Small intestine (tissue), 7 donors: ENCODE data around the gene HOXC9. TPM values are rescaled to one million over a fixed set of nuclear protein-coding genes. Genes with fewer than 3 reads are reported as not detected.

Source experiments
- DNase-seq, 2 donors: peaks; one replicate each; pipeline versions ENCODE4 v3.0.0 to v3.0.0-alpha.2; 2013
- FAIRE-seq: peaks from 2 replicates; lab custom pipeline; 2012; peaks lifted over from hg19 to GRCh38; lab: Jason Lieb, UNC
- H3K27ac ChIP-seq, 3 donors: one replicate each; pipeline ENCODE4 v1.5.1; 2013; ENCODE audit warnings: low read length in 2 of 3, mild to moderate bottlenecking in 2 of 3, control low read depth in 1 of 3, inconsistent platforms in 1 of 3, low read depth in 1 of 3, moderate library complexity in 1 of 3
- H3K27me3 ChIP-seq, 3 donors: one replicate each; pipeline ENCODE4 v1.6.1; 2013; ENCODE audit warnings: low read length in 3 of 3, inconsistent platforms in 1 of 3; ENCODE audit not compliant: control insufficient read depth in 3 of 3, insufficient read depth in 3 of 3
- H3K36me3 ChIP-seq, 3 donors: one replicate each; pipeline ENCODE4 v1.6.1; 2013; ENCODE audit warnings: low read length in 3 of 3, inconsistent platforms in 1 of 3, low read depth in 1 of 3, mild to moderate bottlenecking in 1 of 3, moderate library complexity in 1 of 3; ENCODE audit not compliant: control insufficient read depth in 3 of 3, insufficient read depth in 2 of 3
- H3K4me1 ChIP-seq, 3 donors: one replicate each; pipeline ENCODE4 v1.6.1; 2013; ENCODE audit warnings: low read length in 2 of 3, inconsistent platforms in 1 of 3, low read depth in 1 of 3, mild to moderate bottlenecking in 1 of 3, moderate library complexity in 1 of 3; ENCODE audit not compliant: control insufficient read depth in 3 of 3, insufficient read depth in 2 of 3
- H3K4me3 ChIP-seq, 3 donors: one replicate each; pipeline ENCODE4 v1.5.1; 2013; ENCODE audit warnings: low read length in 3 of 3, control low read depth in 1 of 3, inconsistent platforms in 1 of 3, low read depth in 1 of 3, mild to moderate bottlenecking in 1 of 3, moderate library complexity in 1 of 3
- H3K9me3 ChIP-seq, 2 donors: one replicate each; pipeline ENCODE4 v1.6.1; 2013; ENCODE audit warnings: low read depth in 1 of 2, low read length in 1 of 2; ENCODE audit not compliant: control insufficient read depth in 2 of 2, insufficient read depth in 1 of 2
- WGBS, 3 donors: extraction: QIAGEN DNeasy Blood & Tissue Kit; methylation state at CpG; one replicate each; pipeline ENCODE4 v1.1.7; 2013; 5-methylcytosine and 5-hydroxymethylcytosine counted together
- polyA plus RNA-seq, 4 donors: library from polyadenylated mRNA; stranded (reverse) in 3 of 4; unstranded in 1 of 4; fragments of 200-250 nt in 3 of 4; fragments of 120-200 nt in 1 of 4; gene quantifications; one replicate each; pipeline versions ENCODE4 v1.2.1 to v1.2.3, GENCODE V29; 2013
- donor health status: healthy with polysubstance abuse.
- donor health status: control.
- donor health status: control.
- donor health status: Bipolar disorder and iron deficiency.
- donor health status: healthy.

Gene HOXC9
- polyA plus RNA-seq, 4 donors, result 2.2 TPM; not detected in 3

DNA sequence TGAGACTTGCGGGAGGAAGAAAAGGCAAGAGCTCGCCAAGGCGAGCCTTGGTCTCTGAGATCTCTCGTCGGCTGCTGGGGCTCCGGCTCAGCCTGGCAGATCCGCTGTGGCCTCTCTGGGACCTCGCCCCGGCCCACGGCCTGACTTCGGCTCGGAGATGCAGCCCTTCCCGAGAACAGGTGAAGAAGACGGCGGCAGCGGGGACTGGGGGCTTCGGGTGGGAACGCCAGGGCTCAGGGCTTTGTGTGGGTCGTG is 6.0 kb upstream of the HOXC9 start:
- FAIRE-seq (no peak), DNase-seq (peak in 1 of 2 donors; percentile 37)
- WGBS, 3 donors, result 3 to 7% (median 3%) methylated on average over 19 of the region's 19 CpGs
- H3K27me3 ChIP-seq, result peaks cover 7 to 100% (median 75%) of the 10 kb centered on the region in 3 donors
- H3K4me1 ChIP-seq, result peaks cover 4 to 29% (median 4%) of the 10 kb centered on the region in 3 donors
- no peak overlapping the region for H3K4me3 ChIP-seq
- peaks cover 0 to 3% of the 10 kb centered on the region in 2 donors for H3K9me3 ChIP-seq
- no peak overlapping the region for H3K27ac ChIP-seq
- H3K36me3 ChIP-seq, result no peaks in the 10 kb centered on the region

DNA sequence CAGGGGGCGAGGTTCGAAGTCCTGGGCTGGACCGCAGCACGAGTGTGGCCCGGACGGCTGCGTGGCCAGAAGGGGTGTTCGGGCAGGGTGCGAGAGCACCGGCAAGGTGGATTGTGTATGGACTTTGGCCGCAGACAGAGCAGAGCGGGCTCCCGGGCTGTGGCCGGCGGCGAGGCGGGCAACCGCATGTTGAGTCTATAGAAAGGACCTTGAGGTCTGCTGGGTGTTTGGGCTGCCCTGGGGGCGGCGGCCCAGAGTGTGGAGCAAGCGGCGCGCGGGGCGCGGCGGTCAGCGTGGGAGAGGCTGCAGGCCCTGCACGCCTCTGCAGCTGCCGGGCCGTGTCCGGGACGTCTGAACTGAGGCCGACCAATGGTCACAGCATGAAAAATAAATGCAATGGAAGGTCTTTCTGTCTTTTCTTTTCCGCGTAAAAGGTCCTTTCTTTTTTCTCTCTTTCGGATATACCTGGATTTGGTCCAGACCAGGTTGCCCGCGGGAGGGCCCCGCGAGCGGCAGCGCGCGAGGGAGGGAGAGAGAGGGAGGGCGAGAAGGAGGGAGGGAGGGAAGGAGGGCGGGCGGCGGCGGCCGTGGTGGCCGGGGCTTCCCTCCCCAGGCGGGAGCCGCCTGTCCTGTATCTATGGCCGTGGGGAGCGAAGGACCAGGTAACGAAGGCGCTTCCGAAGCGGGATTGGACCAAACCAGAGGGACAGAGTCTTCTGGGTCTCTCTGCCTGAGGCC is 5.5 kb upstream of the HOXC9 start:
- H3K27ac ChIP-seq, result no peak overlapping the region
- H3K36me3 ChIP-seq, result no peaks in the 10 kb centered on the region
- peaks cover 4 to 25% (median 4%) of the 10 kb centered on the region in 3 donors for H3K4me1 ChIP-seq
- H3K4me3 ChIP-seq, result no peak overlapping the region
- WGBS, 3 donors, result 3 to 5% (median 3%) methylated on average over 52 to 60 of the region's 60 CpGs
- DNase-seq (peak; percentile 37 to 58), FAIRE-seq (no peak)
- peaks cover 7 to 100% (median 75%) of the 10 kb centered on the region in 3 donors for H3K27me3 ChIP-seq
- peaks cover 0 to 3% of the 10 kb centered on the region in 2 donors for H3K9me3 ChIP-seq

DNA sequence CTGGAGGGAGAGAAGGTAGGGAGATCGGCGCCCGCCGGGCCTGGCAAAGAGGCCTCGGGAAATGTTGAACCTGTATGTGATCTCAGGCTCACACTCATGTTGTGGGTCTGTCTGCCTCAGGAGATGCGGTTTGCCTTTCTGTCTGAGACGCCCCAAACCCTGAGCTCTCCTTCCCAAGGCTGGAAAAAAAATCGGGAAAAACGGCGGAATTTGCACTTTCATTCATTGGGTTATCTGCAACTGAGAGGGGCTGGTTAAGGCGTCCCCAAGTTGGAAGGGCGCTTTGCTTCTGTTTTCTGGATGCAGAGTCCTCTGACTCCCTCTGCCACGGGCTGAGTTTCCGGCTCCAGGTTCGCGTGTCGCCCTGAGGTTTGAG is 5.0 kb upstream of the HOXC9 start:
- Histone ChIP-seq H3K4me3 (peak overlapping the region in 1 of 3 donors; percentile 64), H3K36me3 (no peaks in the 10 kb centered on the region), H3K9me3 (peaks cover 0 to 3% of the 10 kb centered on the region in 2 donors), H3K27ac (no peak overlapping the region), H3K4me1 (peaks cover 4 to 28% (median 4%) of the 10 kb centered on the region in 3 donors), H3K27me3 (peaks cover 7 to 100% (median 76%) of the 10 kb centered on the region in 3 donors)
- WGBS, 3 donors, result 4 to 8% (median 4%) methylated on average over 17 of the region's 17 CpGs
- DNase-seq, result no peak
- no peak for FAIRE-seq

DNA sequence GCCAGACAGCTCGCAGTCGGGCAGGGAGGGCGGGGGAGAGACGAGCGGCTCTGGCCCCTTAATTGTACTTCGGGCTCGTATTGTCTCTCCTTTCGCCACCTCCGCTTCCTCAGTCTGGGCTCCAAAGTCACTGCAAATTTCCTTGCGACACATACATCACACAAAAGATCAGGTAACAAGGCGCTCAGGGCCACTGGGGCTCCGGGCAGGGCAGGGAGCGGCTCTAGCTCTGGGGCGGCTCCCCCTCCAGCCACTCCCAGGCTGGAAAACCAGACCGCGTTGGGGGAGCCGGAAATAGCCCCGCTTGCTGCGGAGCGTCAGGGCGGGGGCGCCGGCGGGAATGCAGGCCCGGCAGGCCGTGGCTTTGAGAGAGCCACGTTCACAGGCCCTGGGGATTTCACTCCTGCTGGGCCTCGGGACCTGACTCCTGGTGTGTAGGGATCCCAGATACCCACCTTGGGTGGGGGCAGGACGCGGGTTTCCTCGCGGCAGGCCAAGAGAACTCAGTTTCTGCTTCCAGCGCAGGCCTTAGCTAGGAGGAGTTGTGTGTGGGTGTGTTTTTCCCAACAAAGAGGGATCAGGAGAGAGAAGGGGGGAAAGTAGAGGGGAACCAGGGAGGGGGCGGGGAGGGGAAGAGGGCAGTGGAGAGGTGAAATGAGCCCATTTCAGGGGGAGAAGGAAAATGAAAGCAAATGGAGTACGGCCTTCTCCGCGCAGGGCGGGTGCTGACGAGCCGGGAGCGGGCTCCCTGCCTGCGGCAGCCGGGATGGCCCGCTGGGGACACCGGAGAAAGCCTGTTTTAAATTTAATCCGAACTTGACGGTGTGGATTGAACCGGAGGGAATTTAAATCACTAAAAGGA is 4.4 kb upstream of the HOXC9 start:
- Histone ChIP-seq H3K27ac (no peak overlapping the region), H3K4me1 (peaks cover 4 to 31% (median 4%) of the 10 kb centered on the region in 3 donors), H3K36me3 (no peaks in the 10 kb centered on the region), H3K9me3 (peaks cover 0 to 3% of the 10 kb centered on the region in 2 donors), H3K27me3 (peaks cover 7 to 100% (median 79%) of the 10 kb centered on the region in 3 donors), H3K4me3 (peak overlapping the region in 2 of 3 donors; percentile 17 to 64)
- DNase-seq (peak; percentile 62 to 81), FAIRE-seq (no peak)
- 1 to 4% (median 2%) methylated on average over 48 of the region's 48 CpGs for WGBS, 3 donors

- DNase-seq (no peak), FAIRE-seq (no peak)
- Histone ChIP-seq H3K27ac (no peak overlapping the region), H3K4me3 (peak overlapping the region in 2 of 3 donors; percentile 17 to 64), H3K9me3 (peaks cover 0 to 3% of the 10 kb centered on the region in 2 donors), H3K4me1 (peaks cover 4 to 31% (median 4%) of the 10 kb centered on the region in 3 donors), H3K36me3 (no peaks in the 10 kb centered on the region), H3K27me3 (peaks cover 7 to 100% (median 78%) of the 10 kb centered on the region in 3 donors)
- 33 to 37% (median 34%) methylated on average over 28 to 29 of the region's 29 CpGs for whole genome bisulfite sequencing, 3 donors
Observed at GRCh38 chr12:53996240-53997203, 3.4 kb upstream of the HOXC9 start.

GRCh38 chr12:53997204-53998109 is 2.5 kb upstream of the HOXC9 start:
- no peak for FAIRE-seq
- Histone ChIP-seq H3K9me3 (peaks cover 0 to 3% of the 10 kb centered on the region in 2 donors), H3K36me3 (no peaks in the 10 kb centered on the region), H3K27me3 (peaks cover under 1 to 100% (median 77%) of the 10 kb centered on the region in 3 donors), H3K4me1 (peaks cover 4 to 31% (median 4%) of the 10 kb centered on the region in 3 donors), H3K27ac (no peak overlapping the region), H3K4me3 (no peak overlapping the region)
- no peak for DNase-seq
- WGBS, 3 donors, result 6 to 12% (median 8%) methylated on average over 32 to 35 of the region's 35 CpGs

DNA sequence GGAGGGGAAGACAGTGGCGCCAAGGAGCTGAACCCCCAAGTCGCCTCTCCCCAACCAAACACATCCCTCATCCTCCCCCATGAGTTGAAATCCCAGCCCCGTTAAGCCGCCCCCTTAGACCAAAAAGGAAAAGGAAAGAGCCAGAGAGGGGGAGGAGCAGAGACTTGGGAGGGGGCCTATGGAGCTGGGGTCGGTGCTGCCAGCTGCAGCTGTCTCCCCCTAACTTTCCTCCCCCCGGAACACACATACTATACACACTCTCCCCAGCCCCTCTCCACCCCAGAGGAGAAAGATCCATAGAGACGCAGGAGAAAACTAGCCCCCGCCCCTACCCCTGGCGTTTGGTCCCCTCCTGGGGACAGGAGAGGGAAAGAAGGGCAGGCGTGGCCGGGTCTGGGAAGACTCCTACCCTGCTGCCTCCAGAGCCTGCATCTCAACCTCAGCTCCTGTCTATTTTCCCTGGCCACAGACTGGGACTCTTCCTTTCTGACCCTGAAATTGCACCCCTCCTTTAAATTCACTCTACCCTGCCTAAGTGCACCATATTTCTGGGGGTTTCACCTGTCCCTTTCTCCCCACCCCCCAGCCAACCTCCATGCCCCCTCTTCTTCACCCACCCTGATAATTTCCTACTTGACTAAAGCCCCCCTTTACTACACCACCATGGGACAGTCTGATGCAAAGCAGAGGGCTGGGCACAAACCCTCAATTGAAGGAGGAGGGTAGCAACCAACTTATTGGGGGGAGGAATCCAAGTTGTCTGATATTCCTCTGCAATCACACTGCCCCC is 1.7 kb upstream of the HOXC9 start:
- H3K27ac ChIP-seq, result no peak overlapping the region
- 8 to 19% (median 10%) methylated on average over 11 of the region's 11 CpGs for WGBS, 3 donors
- H3K27me3 ChIP-seq, result peaks cover 0 to 100% (median 79%) of the 10 kb centered on the region in 3 donors
- H3K4me1 ChIP-seq, result peaks cover 4 to 31% (median 4%) of the 10 kb centered on the region in 3 donors
- H3K9me3 ChIP-seq, result peaks cover 0 to 3% of the 10 kb centered on the region in 2 donors
- DNase-seq, result no peak
- FAIRE-seq, result no peak
- no peaks in the 10 kb centered on the region for H3K36me3 ChIP-seq
- no peak overlapping the region for H3K4me3 ChIP-seq
